Measurements from ENCODE around the gene SMOC1. TPM values are rescaled to one million over a fixed set of nuclear protein-coding genes. Genes with fewer than 3 reads are reported as not detected.

Gene SMOC1
- total RNA-seq, 2 donors from 2014 or later = not detected

DNA sequence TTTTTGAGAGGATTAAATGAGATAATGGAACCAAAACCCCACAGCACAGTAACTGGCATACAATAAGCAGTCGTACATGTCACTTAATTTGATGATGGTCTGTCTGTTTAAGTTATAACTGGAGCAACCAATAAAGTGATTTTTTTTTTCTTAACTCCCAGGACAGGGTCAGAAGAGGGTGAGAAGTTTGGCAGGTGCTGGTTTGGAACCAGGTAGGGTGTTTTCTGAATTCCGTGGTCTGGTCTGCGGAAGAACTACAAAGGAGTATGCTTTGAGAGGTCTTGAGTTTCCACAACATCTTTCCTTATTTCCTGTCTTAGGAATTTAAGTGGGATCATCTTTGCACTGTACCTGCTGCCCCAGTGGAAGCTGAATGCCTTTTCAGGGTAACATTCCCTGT is 197.8 kb downstream of the SMOC1 start:
- peaks cover 6% of the 10 kb centered on the region for H3K27me3 Mint-ChIP-seq (ENCODE audit: insufficient read depth)
- TF ChIP-seq, protein P1, sequence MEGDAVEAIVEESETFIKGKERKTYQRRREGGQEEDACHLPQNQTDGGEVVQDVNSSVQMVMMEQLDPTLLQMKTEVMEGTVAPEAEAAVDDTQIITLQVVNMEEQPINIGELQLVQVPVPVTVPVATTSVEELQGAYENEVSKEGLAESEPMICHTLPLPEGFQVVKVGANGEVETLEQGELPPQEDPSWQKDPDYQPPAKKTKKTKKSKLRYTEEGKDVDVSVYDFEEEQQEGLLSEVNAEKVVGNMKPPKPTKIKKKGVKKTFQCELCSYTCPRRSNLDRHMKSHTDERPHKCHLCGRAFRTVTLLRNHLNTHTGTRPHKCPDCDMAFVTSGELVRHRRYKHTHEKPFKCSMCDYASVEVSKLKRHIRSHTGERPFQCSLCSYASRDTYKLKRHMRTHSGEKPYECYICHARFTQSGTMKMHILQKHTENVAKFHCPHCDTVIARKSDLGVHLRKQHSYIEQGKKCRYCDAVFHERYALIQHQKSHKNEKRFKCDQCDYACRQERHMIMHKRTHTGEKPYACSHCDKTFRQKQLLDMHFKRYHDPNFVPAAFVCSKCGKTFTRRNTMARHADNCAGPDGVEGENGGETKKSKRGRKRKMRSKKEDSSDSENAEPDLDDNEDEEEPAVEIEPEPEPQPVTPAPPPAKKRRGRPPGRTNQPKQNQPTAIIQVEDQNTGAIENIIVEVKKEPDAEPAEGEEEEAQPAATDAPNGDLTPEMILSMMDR (conservative IDR thresholded peaks at IDR 0.05) = no peak

DNA sequence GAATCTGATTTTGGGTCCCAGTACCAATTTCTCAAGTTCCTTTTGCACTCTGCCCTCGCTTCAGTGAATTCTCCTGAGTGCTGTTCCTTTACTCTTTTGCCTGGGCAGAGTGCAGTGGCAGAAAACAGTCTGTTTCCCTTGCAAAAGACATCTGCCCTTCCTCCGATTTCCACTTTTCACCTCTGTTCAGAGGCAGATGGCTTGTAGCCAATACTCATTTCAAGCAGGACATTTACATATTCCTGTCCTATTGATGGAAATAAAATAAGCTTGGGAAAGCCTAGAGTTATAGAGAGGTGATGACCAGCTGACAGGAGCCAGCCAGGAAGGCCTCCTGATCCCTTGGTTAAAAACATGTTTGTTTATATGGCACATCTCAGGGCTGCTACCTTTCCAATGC is 198.5 kb downstream of the SMOC1 start:
- Histone ChIP-seq H3K36me3 (ENCODE audit: control insufficient read depth, insufficient read depth, low read length) (no peaks in the 10 kb centered on the region), H3K9ac (ENCODE audit: extremely low read depth, low read length, poor library complexity, severe bottlenecking) (no peak overlapping the region), H3K9me3 (ENCODE audit: control insufficient read depth, low read length) (no peaks in the 10 kb centered on the region), H3K27ac (ENCODE audit: low read depth, low read length) (no peak overlapping the region), H3K4me3 (ENCODE audit: low read length) (no peak overlapping the region), H3K4me1 (ENCODE audit: control insufficient read depth, insufficient read depth, low read length) (no peaks in the 10 kb centered on the region), H3K27me3 (ENCODE audit: control insufficient read depth, insufficient read depth, low read length, poor library complexity, severe bottlenecking) (no peaks in the 10 kb centered on the region)
- TF ChIP-seq, protein P1 (conservative IDR thresholded peaks at IDR 0.05) = no peak
- Mint-ChIP-seq H3K4me3 (no peak overlapping the region), H3K27me3 (ENCODE audit: insufficient read depth) (peaks cover 6% of the 10 kb centered on the region), H3K9me3 (no peaks in the 10 kb centered on the region), H3K4me1 (no peaks in the 10 kb centered on the region), H3K36me3 (ENCODE audit: low read depth) (no peaks in the 10 kb centered on the region), H3K27ac (no peak overlapping the region)
- WGBS, 2 experiments (ENCODE audit: insufficient coverage in 1 of 2, insufficient read length in 1 of 2) = 76 to 100% methylated on average over 1 to 2 of the region's 2 CpGs
- no peak for DNase-seq

More for the DNA sequence above, 197.8 kb downstream of the SMOC1 start:
- no peak overlapping the region for H3K27ac Mint-ChIP-seq
- Histone ChIP-seq H3K4me3 (ENCODE audit: low read length) (no peak overlapping the region), H3K9me3 (ENCODE audit: control insufficient read depth, low read length) (no peaks in the 10 kb centered on the region), H3K27me3 (ENCODE audit: control insufficient read depth, insufficient read depth, low read length, poor library complexity, severe bottlenecking) (peaks cover 2% of the 10 kb centered on the region), H3K4me1 (ENCODE audit: control insufficient read depth, insufficient read depth, low read length) (no peaks in the 10 kb centered on the region), H3K36me3 (ENCODE audit: control insufficient read depth, insufficient read depth, low read length) (no peaks in the 10 kb centered on the region), H3K27ac (ENCODE audit: low read depth, low read length) (no peak overlapping the region), H3K9ac (ENCODE audit: extremely low read depth, low read length, poor library complexity, severe bottlenecking) (no peak overlapping the region)
- no peaks in the 10 kb centered on the region for H3K9me3 Mint-ChIP-seq
- no peaks in the 10 kb centered on the region for H3K36me3 Mint-ChIP-seq (ENCODE audit: low read depth)
- no peaks in the 10 kb centered on the region for H3K4me1 Mint-ChIP-seq
- DNase-seq = no peak
- WGBS, 2 experiments (ENCODE audit: insufficient coverage in 1 of 2, insufficient read length in 1 of 2) = 100% methylated on average over 3 of the region's 3 CpGs; no CpG with 5 or more reads in 1 of the 2 experiments
- no peak overlapping the region for H3K4me3 Mint-ChIP-seq

DNA sequence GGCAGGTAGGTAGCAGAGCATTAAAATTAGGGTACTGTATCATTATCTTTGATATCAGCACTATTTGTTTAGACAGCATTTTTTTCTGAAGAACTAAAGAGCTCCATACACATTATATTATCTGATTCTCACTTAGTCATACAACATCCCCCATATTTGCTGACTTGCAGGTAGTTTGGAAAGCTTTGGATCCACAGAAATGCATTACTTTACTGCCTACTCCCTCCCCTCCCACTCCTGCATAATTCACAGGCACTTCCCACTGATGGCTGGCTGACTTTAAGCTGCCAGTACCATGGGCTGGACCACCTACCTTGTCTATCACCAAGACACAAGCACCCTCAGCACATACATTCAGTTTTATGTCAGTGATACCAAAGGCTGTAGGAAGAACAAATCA is 199.1 kb downstream of the SMOC1 start:
- Histone ChIP-seq H3K36me3 (ENCODE audit: control insufficient read depth, insufficient read depth, low read length) (no peaks in the 10 kb centered on the region), H3K9me3 (ENCODE audit: control insufficient read depth, low read length) (no peaks in the 10 kb centered on the region), H3K4me1 (ENCODE audit: control insufficient read depth, insufficient read depth, low read length) (no peaks in the 10 kb centered on the region), H3K4me3 (ENCODE audit: low read length) (no peak overlapping the region), H3K27me3 (ENCODE audit: control insufficient read depth, insufficient read depth, low read length, poor library complexity, severe bottlenecking) (no peaks in the 10 kb centered on the region), H3K9ac (ENCODE audit: extremely low read depth, low read length, poor library complexity, severe bottlenecking) (no peak overlapping the region), H3K27ac (ENCODE audit: low read depth, low read length) (no peak overlapping the region)
- Mint-ChIP-seq H3K9me3 (no peaks in the 10 kb centered on the region), H3K4me1 (no peaks in the 10 kb centered on the region), H3K27me3 (ENCODE audit: insufficient read depth) (peaks cover 9% of the 10 kb centered on the region), H3K36me3 (ENCODE audit: low read depth) (no peaks in the 10 kb centered on the region), H3K27ac (no peak overlapping the region), H3K4me3 (no peak overlapping the region)
- TF ChIP-seq, protein P1 (conservative IDR thresholded peaks at IDR 0.05) = no peak
- no peak for DNase-seq

All from endodermal cell (in vitro differentiated cells).